Activated CD4-positive, alpha-beta T cell treated with anti-CD3 and anti-CD28 coated beads for 48 hours (primary cell): ENCODE data around the gene ACTR1B.
"Not testable (repeated sequence)": the region's sequence is repeated elsewhere in the genome, so short reads cannot be mapped to it uniquely, and the experiment has no call there.

ENCODE experiments used
- DNase-seq: peaks from one replicate; pipeline ENCODE4 v3.0.0-alpha.2; 2020

ACTR1B gene

GRCh38 chr2:97688062-97688827 is 24.4 kb upstream of the ACTR1B start:
- no peak for DNase-seq

- DNase-seq, result not testable (repeated sequence)
Observed at GRCh38 chr2:97687235-97687634, 23.4 kb upstream of the ACTR1B start.

- DNase-seq, result no peak
Observed at GRCh38 chr2:97678298-97678697, 14.5 kb upstream of the ACTR1B start.

- DNase-seq, result no peak
Observed at GRCh38 chr2:97677480-97677879, 13.6 kb upstream of the ACTR1B start.

- no peak for DNase-seq
Observed at GRCh38 chr2:97676620-97677019, 12.8 kb upstream of the ACTR1B start.

- DNase-seq, result no peak
Observed at GRCh38 chr2:97675430-97676113, 11.7 kb upstream of the ACTR1B start.

- DNase-seq, result peak; percentile 67
Observed at GRCh38 chr2:97673915-97674283, 10.1 kb upstream of the ACTR1B start.

GRCh38 chr2:97673182-97673914 is 9.5 kb upstream of the ACTR1B start:
- peak; percentile 49 for DNase-seq

- DNase-seq, result not testable (repeated sequence)
Observed at GRCh38 chr2:97672606-97673140, 8.8 kb upstream of the ACTR1B start.

- DNase-seq, result no peak
Observed at GRCh38 chr2:97671526-97671925, 7.7 kb upstream of the ACTR1B start.

- DNase-seq, result no peak
Observed at GRCh38 chr2:97670471-97670870, 6.6 kb upstream of the ACTR1B start.

GRCh38 chr2:97669448-97669847 is 5.6 kb upstream of the ACTR1B start, which contains the start of gene C2orf92:
Gene C2orf92 (plus strand): TSS chr2:97669713. CDS start chr2:97669789, 76 bp downstream.
- no peak for DNase-seq

- no peak for DNase-seq
Observed at GRCh38 chr2:97664636-97664970, 759 bp upstream of the ACTR1B start.

- DNase-seq, result no peak
Observed at GRCh38 chr2:97663626-97663961, 250 bp downstream of the ACTR1B start.

- peak; percentile 91 for DNase-seq
Observed at GRCh38 chr2:97662895-97663625, 784 bp downstream of the ACTR1B start.

- no peak for DNase-seq
Observed at GRCh38 chr2:97662386-97662894, 1.4 kb downstream of the ACTR1B start.

GRCh38 chr2:97661927-97662326 is 1.9 kb downstream of the ACTR1B start:
- DNase-seq, result no peak

GRCh38 chr2:97660775-97661389 is 3.0 kb downstream of the ACTR1B start:
- DNase-seq, result no peak

- no peak for DNase-seq
Observed at GRCh38 chr2:97660044-97660774, 3.6 kb downstream of the ACTR1B start.

- no peak for DNase-seq
Observed at GRCh38 chr2:97659256-97660043, 4.4 kb downstream of the ACTR1B start.

GRCh38 chr2:97658691-97659157 is 5.1 kb downstream of the ACTR1B start:
- no peak for DNase-seq
